GM23338 (cell line): ENCODE measurements around the gene SNX3.

Source experiments
- EZH2 ChIP-seq: fragments of 200-600 bp; sonication (generic); IDR thresholded peaks from one replicate; pipeline ENCODE4 v1.8.0; 2017; ENCODE audit warnings: antibody characterized with exemption, mild to moderate bottlenecking, low read depth; ENCODE audit not compliant: unreplicated experiment
- EZH2phosphoT487 ChIP-seq: fragments of 200-600 bp; sonication (generic); IDR thresholded peaks from one replicate; pipeline ENCODE4 v1.8.1; 2018; ENCODE audit warnings: antibody characterized with exemption; ENCODE audit not compliant: unreplicated experiment
- JUNB ChIP-seq: IDR thresholded peaks from one replicate; pipeline ENCODE4 v1.6.1; 2016; ENCODE audit warnings: antibody characterized with exemption; ENCODE audit not compliant: unreplicated experiment
- POLR2AphosphoS5 ChIP-seq: IDR thresholded peaks from 2 replicates; pipeline ENCODE4 v1.6.1; 2016; ENCODE audit warnings: antibody characterized with exemption, low read depth
- STAT1 ChIP-seq: IDR thresholded peaks from one replicate; pipeline ENCODE4 v1.6.1; 2016; ENCODE audit warnings: antibody characterized with exemption; ENCODE audit not compliant: unreplicated experiment
- TF ChIP-seq, protein P1 (sequence below), 2 experiments: fragments of 200-600 bp in 1 of 2; sonication (generic) in 1 of 2; conservative IDR thresholded peaks; 2 replicates each; pipeline versions ENCODE4 v1.5.1 to v1.6.1; 2016 to 2017; ENCODE audit warnings: antibody characterized with exemption in 2 of 2, low read depth in 2 of 2, mild to moderate bottlenecking in 2 of 2, moderate library complexity in 1 of 2
- TF ChIP-seq, protein P2 (sequence below): IDR thresholded peaks from one replicate; pipeline ENCODE4 v1.6.1; 2018; ENCODE audit warnings: antibody characterized with exemption; ENCODE audit not compliant: unreplicated experiment

DNA sequence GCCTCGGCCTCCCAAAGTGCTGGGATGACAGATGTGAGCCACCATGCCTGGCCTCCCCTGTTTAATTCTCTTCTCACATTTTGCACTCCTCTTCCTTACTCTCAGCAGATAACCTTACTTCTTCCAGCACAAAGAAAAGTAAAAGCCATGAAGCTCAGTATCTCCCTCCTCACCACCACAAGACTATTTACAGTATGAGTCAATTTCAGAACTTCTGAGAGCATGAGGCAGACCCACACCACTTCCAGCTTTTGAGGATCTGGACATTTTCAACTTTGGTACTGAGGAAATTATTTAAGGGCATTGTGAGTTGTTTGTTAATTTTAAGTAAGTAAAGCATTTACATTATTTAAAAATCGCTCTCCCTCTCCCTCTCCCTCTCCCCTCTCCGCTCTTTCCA lies 8.0 kb upstream of the SNX3 start:
- no peak for TF ChIP-seq EZH2
- TF ChIP-seq, protein P1, sequence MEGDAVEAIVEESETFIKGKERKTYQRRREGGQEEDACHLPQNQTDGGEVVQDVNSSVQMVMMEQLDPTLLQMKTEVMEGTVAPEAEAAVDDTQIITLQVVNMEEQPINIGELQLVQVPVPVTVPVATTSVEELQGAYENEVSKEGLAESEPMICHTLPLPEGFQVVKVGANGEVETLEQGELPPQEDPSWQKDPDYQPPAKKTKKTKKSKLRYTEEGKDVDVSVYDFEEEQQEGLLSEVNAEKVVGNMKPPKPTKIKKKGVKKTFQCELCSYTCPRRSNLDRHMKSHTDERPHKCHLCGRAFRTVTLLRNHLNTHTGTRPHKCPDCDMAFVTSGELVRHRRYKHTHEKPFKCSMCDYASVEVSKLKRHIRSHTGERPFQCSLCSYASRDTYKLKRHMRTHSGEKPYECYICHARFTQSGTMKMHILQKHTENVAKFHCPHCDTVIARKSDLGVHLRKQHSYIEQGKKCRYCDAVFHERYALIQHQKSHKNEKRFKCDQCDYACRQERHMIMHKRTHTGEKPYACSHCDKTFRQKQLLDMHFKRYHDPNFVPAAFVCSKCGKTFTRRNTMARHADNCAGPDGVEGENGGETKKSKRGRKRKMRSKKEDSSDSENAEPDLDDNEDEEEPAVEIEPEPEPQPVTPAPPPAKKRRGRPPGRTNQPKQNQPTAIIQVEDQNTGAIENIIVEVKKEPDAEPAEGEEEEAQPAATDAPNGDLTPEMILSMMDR (conservative IDR thresholded peaks at IDR 0.05; ENCODE audit: low read depth in 2 of 2): no peak
- TF ChIP-seq POLR2AphosphoS5: no peak
- no peak for TF ChIP-seq STAT1
- TF ChIP-seq, protein P2, sequence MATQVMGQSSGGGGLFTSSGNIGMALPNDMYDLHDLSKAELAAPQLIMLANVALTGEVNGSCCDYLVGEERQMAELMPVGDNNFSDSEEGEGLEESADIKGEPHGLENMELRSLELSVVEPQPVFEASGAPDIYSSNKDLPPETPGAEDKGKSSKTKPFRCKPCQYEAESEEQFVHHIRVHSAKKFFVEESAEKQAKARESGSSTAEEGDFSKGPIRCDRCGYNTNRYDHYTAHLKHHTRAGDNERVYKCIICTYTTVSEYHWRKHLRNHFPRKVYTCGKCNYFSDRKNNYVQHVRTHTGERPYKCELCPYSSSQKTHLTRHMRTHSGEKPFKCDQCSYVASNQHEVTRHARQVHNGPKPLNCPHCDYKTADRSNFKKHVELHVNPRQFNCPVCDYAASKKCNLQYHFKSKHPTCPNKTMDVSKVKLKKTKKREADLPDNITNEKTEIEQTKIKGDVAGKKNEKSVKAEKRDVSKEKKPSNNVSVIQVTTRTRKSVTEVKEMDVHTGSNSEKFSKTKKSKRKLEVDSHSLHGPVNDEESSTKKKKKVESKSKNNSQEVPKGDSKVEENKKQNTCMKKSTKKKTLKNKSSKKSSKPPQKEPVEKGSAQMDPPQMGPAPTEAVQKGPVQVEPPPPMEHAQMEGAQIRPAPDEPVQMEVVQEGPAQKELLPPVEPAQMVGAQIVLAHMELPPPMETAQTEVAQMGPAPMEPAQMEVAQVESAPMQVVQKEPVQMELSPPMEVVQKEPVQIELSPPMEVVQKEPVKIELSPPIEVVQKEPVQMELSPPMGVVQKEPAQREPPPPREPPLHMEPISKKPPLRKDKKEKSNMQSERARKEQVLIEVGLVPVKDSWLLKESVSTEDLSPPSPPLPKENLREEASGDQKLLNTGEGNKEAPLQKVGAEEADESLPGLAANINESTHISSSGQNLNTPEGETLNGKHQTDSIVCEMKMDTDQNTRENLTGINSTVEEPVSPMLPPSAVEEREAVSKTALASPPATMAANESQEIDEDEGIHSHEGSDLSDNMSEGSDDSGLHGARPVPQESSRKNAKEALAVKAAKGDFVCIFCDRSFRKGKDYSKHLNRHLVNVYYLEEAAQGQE: no peak
- TF ChIP-seq EZH2phosphoT487: no peak
- TF ChIP-seq JUNB: no peak
